CD14-positive monocyte (primary cell): ENCODE data around the gene CMTM5. TPM values are rescaled to one million over a fixed set of nuclear protein-coding genes. Genes with fewer than 3 reads are reported as not detected.

Experiments
- DNase-seq, 3 donors: peaks; one replicate each; pipeline ENCODE4 v3.0.0-alpha.2; 2011 to 2022
- H2AFZ ChIP-seq: 2 replicates; pipeline ENCODE4 v1.6.0; 2012; ENCODE audit warnings: mild to moderate bottlenecking, low read depth, low read length, inconsistent platforms; ENCODE audit not compliant: insufficient read depth, poor library complexity, severe bottlenecking
- H3K27ac ChIP-seq, 2 donors: 1 replicate in 1 of 2; 2 replicates in 1 of 2; pipeline ENCODE4 v1.5.1; 2012 to 2013; ENCODE audit warnings: low read length in 2 of 2, control low read depth in 1 of 2, inconsistent platforms in 1 of 2, low read depth in 1 of 2, mild to moderate bottlenecking in 1 of 2
- H3K27me3 ChIP-seq, 2 donors: one replicate each; pipeline versions ENCODE4 v1.6.0 to v1.6.1; 2011 to 2013; ENCODE audit warnings: low read length in 2 of 2; ENCODE audit not compliant: control insufficient read depth in 2 of 2, insufficient read depth in 2 of 2
- H3K36me3 ChIP-seq, 2 donors: replicated peaks in 1 of 2; 1 replicate in 1 of 2; 2 replicates in 1 of 2; pipeline versions ENCODE4 v1.5.1 to v1.6.1; 2012 to 2013; ENCODE audit warnings: low read length in 2 of 2, control low read depth in 1 of 2, inconsistent platforms in 1 of 2, mild to moderate bottlenecking in 1 of 2; ENCODE audit not compliant: insufficient read depth in 2 of 2, control insufficient read depth in 1 of 2
- H3K4me1 ChIP-seq, 2 donors: 1 replicate in 1 of 2; 2 replicates in 1 of 2; pipeline versions ENCODE4 v1.5.1 to v1.6.1; 2012 to 2013; ENCODE audit warnings: low read length in 2 of 2, control low read depth in 1 of 2, inconsistent platforms in 1 of 2, mild to moderate bottlenecking in 1 of 2, moderate library complexity in 1 of 2; ENCODE audit not compliant: insufficient read depth in 2 of 2, control insufficient read depth in 1 of 2
- H3K4me2 ChIP-seq: replicated peaks from 2 replicates; pipeline ENCODE3; 2012; ENCODE audit warnings: low read length, moderate library complexity, mild to moderate bottlenecking; ENCODE audit not compliant: poor library complexity, severe bottlenecking; ENCODE audit errors: extremely low read depth
- H3K4me3 ChIP-seq, 3 experiments: fragments of 200-600 bp in 1 of 3; sonication (generic) in 1 of 3; replicated peaks in 1 of 3; 1 replicate in 2 of 3; 2 replicates in 1 of 3; pipeline ENCODE4 v1.5.1; 2011 to 2013; ENCODE audit warnings: low read length in 3 of 3, mild to moderate bottlenecking in 3 of 3, control low read depth in 2 of 3, low read depth in 2 of 3, inconsistent platforms in 1 of 3, moderate library complexity in 1 of 3
- H3K79me2 ChIP-seq: 2 replicates; pipeline ENCODE4 v1.6.0; 2012; ENCODE audit warnings: mild to moderate bottlenecking, control low read depth, inconsistent platforms, low read length, moderate library complexity; ENCODE audit not compliant: insufficient read depth
- H3K9ac ChIP-seq: 2 replicates; pipeline ENCODE4 v1.6.0; 2017; ENCODE audit warnings: low read length, mild to moderate bottlenecking; ENCODE audit not compliant: insufficient read depth, poor library complexity, severe bottlenecking
- H3K9me3 ChIP-seq, 2 donors: replicated peaks in 1 of 2; 1 replicate in 1 of 2; 2 replicates in 1 of 2; pipeline versions ENCODE4 v1.5.1 to v1.6.1; 2012 to 2013; ENCODE audit warnings: low read length in 2 of 2, control low read depth in 1 of 2; ENCODE audit not compliant: control insufficient read depth in 1 of 2, insufficient read depth in 1 of 2
- H4K20me1 ChIP-seq: 2 replicates; pipeline ENCODE4 v1.6.0; 2012; ENCODE audit warnings: mild to moderate bottlenecking, low read length, control low read depth, moderate library complexity; ENCODE audit not compliant: insufficient read depth
- H3K27ac Mint-ChIP-seq, 7 donors: one replicate each; pipeline ENCODE4 v1.8.0; 2020; ENCODE audit warnings: mild to moderate bottlenecking in 7 of 7, mixed read lengths in 7 of 7, moderate library complexity in 6 of 7, inconsistent platforms in 2 of 7
- H3K27me3 Mint-ChIP-seq, 3 donors: one replicate each; pipeline ENCODE4 v1.8.0; 2021 to 2022; ENCODE audit warnings: low read depth in 3 of 3, mild to moderate bottlenecking in 3 of 3, mixed read lengths in 3 of 3, moderate library complexity in 3 of 3, inconsistent platforms in 1 of 3
- H3K36me3 Mint-ChIP-seq, 2 donors: one replicate each; pipeline ENCODE4 v1.8.0; 2020; ENCODE audit warnings: mixed read lengths in 2 of 2, inconsistent platforms in 1 of 2, mild to moderate bottlenecking in 1 of 2
- H3K4me1 Mint-ChIP-seq: one replicate; pipeline ENCODE4 v1.8.0; 2020; ENCODE audit warnings: mild to moderate bottlenecking, mixed read lengths
- H3K4me3 Mint-ChIP-seq, 2 donors: one replicate each; pipeline ENCODE4 v1.8.0; 2020; ENCODE audit warnings: mild to moderate bottlenecking in 2 of 2, mixed read lengths in 2 of 2, moderate library complexity in 1 of 2
- H3K9me3 Mint-ChIP-seq, 7 donors: one replicate each; pipeline ENCODE4 v1.8.0; 2020 to 2022; ENCODE audit warnings: mixed read lengths in 7 of 7, mild to moderate bottlenecking in 6 of 7, moderate library complexity in 6 of 7, inconsistent platforms in 2 of 7
- CTCF ChIP-seq: fragments of 200-600 bp; IDR thresholded peaks from one replicate; pipeline ENCODE4 v1.8.0; 2022; ENCODE audit warnings: antibody characterized with exemption, mild to moderate bottlenecking
- WGBS: methylation state at CpG from one replicate; pipeline ENCODE4 v1.1.5; 2013; ENCODE audit warnings: missing lambda C conversion rate; ENCODE audit not compliant: insufficient coverage; 5-methylcytosine and 5-hydroxymethylcytosine counted together
- intact Hi-C, 2 donors: fragments of 100-400 bp; cut with micrococcal nuclease; formaldehyde crosslinking; loops; one replicate each; pipeline versions ENCODE4 v1.15.0 to v1.15.1; 2023
- polyA plus RNA-seq, 3 donors: library from polyadenylated mRNA; depleted of rRNA in 1 of 3; unstranded in 2 of 3; stranded (reverse) in 1 of 3; fragments of 300-500 nt in 2 of 3; fragments of >200 nt in 1 of 3; fragmentation: Illumina TruSeq in 2 of 3; gene quantifications; 1 replicate in 2 of 3; 2 replicates in 1 of 3; pipeline ENCODE4 v1.2.3, GENCODE V29; 2012 to 2021

The CMTM5 gene
- polyA plus RNA-seq, 3 donors, result 0.93 to 1.1 TPM; not detected in 1

DNA sequence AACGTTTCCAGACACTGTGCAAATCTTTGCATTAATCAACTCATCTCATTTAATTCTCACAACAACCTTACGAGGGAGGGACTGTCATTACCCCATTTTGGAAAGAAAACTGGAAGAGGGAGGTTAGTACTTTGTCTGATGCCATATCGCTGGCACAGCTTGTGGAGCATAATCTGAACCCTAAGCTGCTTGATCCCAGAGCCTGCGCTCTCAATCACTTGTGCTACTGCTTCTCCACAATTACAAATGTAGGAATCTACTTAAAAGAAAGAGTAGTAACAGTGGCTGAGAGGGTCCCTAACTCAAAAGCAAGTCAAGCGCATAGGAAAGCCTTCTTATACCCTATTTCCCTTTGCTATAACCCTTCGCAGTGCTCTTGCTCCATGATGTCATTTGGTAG is 15.1 kb upstream of the CMTM5 start:
- H3K9me3 ChIP-seq, result no peaks in the 10 kb centered on the region
- H3K36me3 ChIP-seq, result no peaks in the 10 kb centered on the region
- no peak overlapping the region for H3K9ac ChIP-seq
- no peak for TF ChIP-seq CTCF
- Mint-ChIP-seq H3K27me3 (peaks cover 30 to 40% (median 38%) of the 10 kb centered on the region in 3 donors), H3K4me1 (peaks cover 2% of the 10 kb centered on the region), H3K9me3 (peaks cover 0 to 8% (median 0%) of the 10 kb centered on the region in 7 donors), H3K4me3 (no peak overlapping the region), H3K27ac (no peak overlapping the region), H3K36me3 (peaks cover 0 to 2% of the 10 kb centered on the region in 2 donors)
- H4K20me1 ChIP-seq, result no peaks in the 10 kb centered on the region
- H3K27me3 ChIP-seq, result peaks cover 19 to 41% of the 10 kb centered on the region in 2 donors
- no peak for DNase-seq
- H3K4me1 ChIP-seq, result no peaks in the 10 kb centered on the region
- H3K27ac ChIP-seq, result no peak overlapping the region
- no peak overlapping the region for H3K4me2 ChIP-seq
- no peak overlapping the region for H3K4me3 ChIP-seq
- H2AFZ ChIP-seq, result no peak overlapping the region
- no peaks in the 10 kb centered on the region for H3K79me2 ChIP-seq
- WGBS, result 100% methylated on average over 1 of the region's 6 CpGs
- intact Hi-C loops, result no loop called here

GRCh38 chr14:23362200-23362599 is 14.6 kb upstream of the CMTM5 start:
- DNase-seq, result no peak
- H3K36me3 ChIP-seq, result no peaks in the 10 kb centered on the region
- H3K27ac ChIP-seq, result no peak overlapping the region
- H3K4me2 ChIP-seq, result no peak overlapping the region
- H2AFZ ChIP-seq, result no peak overlapping the region
- no peaks in the 10 kb centered on the region for H3K79me2 ChIP-seq
- peaks cover 2% of the 10 kb centered on the region for H3K4me1 Mint-ChIP-seq
- H3K4me3 Mint-ChIP-seq, result no peak overlapping the region
- TF ChIP-seq CTCF, result no peak
- no peaks in the 10 kb centered on the region for H3K4me1 ChIP-seq
- peaks cover 20 to 45% of the 10 kb centered on the region in 2 donors for H3K27me3 ChIP-seq
- H3K36me3 Mint-ChIP-seq, result peaks cover 0 to 2% of the 10 kb centered on the region in 2 donors
- H3K4me3 ChIP-seq, result no peak overlapping the region
- intact Hi-C loops, result no loop called here
- no peaks in the 10 kb centered on the region for H4K20me1 ChIP-seq
- peaks cover 33 to 45% (median 42%) of the 10 kb centered on the region in 3 donors for H3K27me3 Mint-ChIP-seq
- H3K9me3 ChIP-seq, result no peaks in the 10 kb centered on the region
- WGBS, result 86% methylated on average over 1 of the region's 3 CpGs
- H3K9ac ChIP-seq, result no peak overlapping the region
- H3K9me3 Mint-ChIP-seq, result peaks cover 0 to 10% (median 0%) of the 10 kb centered on the region in 7 donors
- no peak overlapping the region for H3K27ac Mint-ChIP-seq
